Karpas-422 (cell line): ENCODE measurements around the gene ZDBF2. TPM values are rescaled to one million over a fixed set of nuclear protein-coding genes. Genes with fewer than 3 reads are reported as not detected.
"Not testable (repeated sequence)": the region's sequence is repeated elsewhere in the genome, so short reads cannot be mapped to it uniquely, and the experiment has no call there.

Experiments used
- DNase-seq: peaks from one replicate; pipeline ENCODE4 v3.0.0-alpha.2; 2015
- H2AFZ ChIP-seq: fragments of 200-600 bp; sonication (generic); 2 replicates; pipeline ENCODE4 v1.6.1; 2014; ENCODE audit warnings: antibody characterized with exemption, low read length, mixed read lengths
- H3K27ac ChIP-seq: fragments of 200-600 bp; sonication (generic); 2 replicates; pipeline ENCODE4 v1.5.1; 2014; ENCODE audit warnings: mild to moderate bottlenecking, low read length, moderate library complexity
- H3K27me3 ChIP-seq: fragments of 200-600 bp; sonication (generic); 2 replicates; pipeline ENCODE4 v1.6.1; 2014; ENCODE audit warnings: low read length, mixed read lengths
- H3K36me3 ChIP-seq: fragments of 200-600 bp; sonication (generic); 2 replicates; pipeline ENCODE4 v1.6.1; 2014; ENCODE audit warnings: low read length, mixed read lengths; ENCODE audit not compliant: insufficient read depth
- H3K4me1 ChIP-seq: fragments of 200-600 bp; sonication (generic); 2 replicates; pipeline ENCODE4 v1.6.1; 2014; ENCODE audit warnings: mild to moderate bottlenecking, low read length, mixed read lengths
- H3K4me2 ChIP-seq: fragments of 200-600 bp; sonication (generic); 2 replicates; pipeline ENCODE4 v1.6.1; 2014; ENCODE audit warnings: low read length, low read depth, mild to moderate bottlenecking; ENCODE audit not compliant: poor library complexity, severe bottlenecking
- H3K4me3 ChIP-seq: fragments of 200-600 bp; sonication (generic); 2 replicates; pipeline ENCODE4 v1.5.1; 2014; ENCODE audit warnings: mild to moderate bottlenecking, antibody characterized with exemption, low read length, mixed read lengths
- H3K79me2 ChIP-seq: fragments of 200-600 bp; sonication (generic); 2 replicates; pipeline ENCODE4 v1.6.1; 2014; ENCODE audit warnings: mild to moderate bottlenecking, low read length, mixed read lengths
- H3K9ac ChIP-seq: fragments of 200-600 bp; sonication (generic); 2 replicates; pipeline ENCODE4 v1.6.0; 2014; ENCODE audit warnings: low read length
- H3K9me2 ChIP-seq: fragments of 200-600 bp; sonication (generic), shearing (Covaris generic); replicated peaks from 2 replicates; pipeline ENCODE4 v1.6.0; 2014; ENCODE audit warnings: mild to moderate bottlenecking, low read length, moderate library complexity; ENCODE audit not compliant: insufficient read depth
- H3K9me3 ChIP-seq: fragments of 300-700, 200-600 bp; sonication (generic); 2 replicates; pipeline ENCODE4 v1.6.1; 2014; ENCODE audit warnings: low read length, mixed read lengths
- H4K20me1 ChIP-seq: fragments of 200-600 bp; sonication (generic); 2 replicates; pipeline ENCODE4 v1.6.1; 2014; ENCODE audit warnings: mild to moderate bottlenecking, antibody characterized with exemption, low read length, low read depth; ENCODE audit not compliant: insufficient read depth
- total RNA-seq: library from RNA; depleted of rRNA; stranded (reverse); fragments of >200 nt; shearing (Covaris generic); gene quantifications from 2 replicates; pipeline ENCODE4 v1.2.3, GENCODE V29; 2014; ENCODE audit warnings: low replicate concordance

ZDBF2 gene
- total RNA-seq, 1 experiment from 2014 or later = 2.5 TPM

GRCh38 chr2:206287197-206287596 lies 12.7 kb downstream of the ZDBF2 start:
- Histone ChIP-seq H3K4me1 (no peaks in the 10 kb centered on the region), H3K36me3 (no peaks in the 10 kb centered on the region), H2AFZ (no peak overlapping the region), H3K79me2 (no peaks in the 10 kb centered on the region), H3K4me3 (no peak overlapping the region), H4K20me1 (no peaks in the 10 kb centered on the region), H3K9me3 (no peaks in the 10 kb centered on the region), H3K9ac (no peak overlapping the region), H3K27ac (no peak overlapping the region), H3K4me2 (no peak overlapping the region), H3K9me2 (no peaks in the 10 kb centered on the region), H3K27me3 (no peaks in the 10 kb centered on the region)
- no peak for DNase-seq

DNA sequence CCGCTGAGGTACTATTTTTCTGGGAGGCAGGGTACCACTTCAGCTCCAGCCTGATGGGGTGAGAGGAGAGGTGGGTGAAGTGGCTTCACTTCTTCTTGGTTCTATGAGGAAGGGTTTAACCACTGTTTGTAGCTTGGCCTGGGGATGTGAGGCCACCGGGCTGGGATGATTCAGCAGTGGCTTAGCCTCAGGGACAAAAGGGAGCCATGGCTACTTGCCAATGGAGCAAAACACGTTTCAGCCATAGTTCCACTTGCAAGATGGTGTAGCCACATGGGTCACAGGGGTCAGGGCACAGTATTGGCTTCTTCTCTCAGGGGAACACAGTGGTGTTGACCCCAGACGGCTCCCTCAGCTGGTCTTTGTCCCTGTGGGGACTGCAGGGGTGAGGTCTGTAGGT lies 14.9 kb downstream of the ZDBF2 start:
- no peak overlapping the region for H2AFZ ChIP-seq
- H3K9ac ChIP-seq = no peak overlapping the region
- H3K4me1 ChIP-seq = no peaks in the 10 kb centered on the region
- H3K27ac ChIP-seq = no peak overlapping the region
- no peaks in the 10 kb centered on the region for H3K36me3 ChIP-seq
- H3K27me3 ChIP-seq = no peaks in the 10 kb centered on the region
- H3K9me3 ChIP-seq = no peaks in the 10 kb centered on the region
- H4K20me1 ChIP-seq = no peaks in the 10 kb centered on the region
- DNase-seq = no peak
- no peaks in the 10 kb centered on the region for H3K79me2 ChIP-seq
- no peak overlapping the region for H3K4me3 ChIP-seq
- no peaks in the 10 kb centered on the region for H3K9me2 ChIP-seq
- no peak overlapping the region for H3K4me2 ChIP-seq

DNA sequence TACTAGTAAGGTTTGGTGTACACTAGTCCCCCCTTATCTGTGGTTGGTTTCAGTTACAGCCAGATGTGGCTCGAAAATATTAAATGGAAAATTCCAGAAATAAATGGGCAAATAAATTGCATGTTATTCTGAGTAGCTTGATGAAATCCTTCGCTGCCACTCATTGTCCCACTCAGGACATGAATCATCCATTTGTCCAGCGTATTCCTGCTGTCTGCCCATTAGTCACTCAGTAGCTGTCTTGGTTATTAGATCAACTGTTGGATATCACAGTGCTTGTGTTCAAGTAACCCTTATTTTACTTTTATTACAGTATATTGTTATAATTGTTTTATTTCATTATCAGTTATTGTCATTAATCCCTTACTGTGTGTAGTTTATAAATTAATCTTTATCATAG lies 21.7 kb downstream of the ZDBF2 start:
- no peak for DNase-seq
- H3K4me2 ChIP-seq = no peak overlapping the region
- H3K9me2 ChIP-seq = no peaks in the 10 kb centered on the region

DNA sequence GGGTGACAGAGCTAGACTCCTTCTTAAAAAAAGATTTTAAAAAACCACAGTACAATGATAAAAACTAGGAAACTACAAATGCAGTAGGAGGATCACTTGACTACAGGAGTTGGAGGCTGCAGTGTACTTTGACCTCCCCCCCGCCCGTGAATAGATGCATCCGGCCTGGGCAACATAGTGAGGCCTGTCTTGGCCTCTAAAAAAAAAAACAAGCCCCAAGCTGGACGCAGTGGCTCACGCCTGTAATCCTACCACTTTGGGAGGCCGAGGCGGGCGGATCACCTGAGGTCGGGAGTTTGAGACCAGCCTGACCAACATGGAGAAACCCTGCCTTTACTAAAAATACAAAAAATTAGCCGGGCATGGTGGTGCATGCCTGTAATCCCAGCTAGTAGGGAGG lies 25.1 kb downstream of the ZDBF2 start:
- not testable (repeated sequence) for H3K9me2 ChIP-seq, H3K4me1 ChIP-seq, H3K27me3 ChIP-seq, H3K36me3 ChIP-seq, H2AFZ ChIP-seq, H3K4me3 ChIP-seq, H3K4me2 ChIP-seq, H3K9me3 ChIP-seq, DNase-seq, H4K20me1 ChIP-seq, H3K9ac ChIP-seq, H3K79me2 ChIP-seq, H3K27ac ChIP-seq

More for the DNA sequence above, 21.7 kb downstream of the ZDBF2 start:
- H3K79me2 ChIP-seq = no peaks in the 10 kb centered on the region
- H3K4me1 ChIP-seq = no peaks in the 10 kb centered on the region
- no peaks in the 10 kb centered on the region for H4K20me1 ChIP-seq
- no peak overlapping the region for H3K27ac ChIP-seq
- no peaks in the 10 kb centered on the region for H3K27me3 ChIP-seq
- no peaks in the 10 kb centered on the region for H3K9me3 ChIP-seq
- no peak overlapping the region for H3K4me3 ChIP-seq
- H2AFZ ChIP-seq = no peak overlapping the region
- no peak overlapping the region for H3K9ac ChIP-seq
- H3K36me3 ChIP-seq = no peaks in the 10 kb centered on the region

- H3K27me3 ChIP-seq = no peaks in the 10 kb centered on the region
- no peaks in the 10 kb centered on the region for H3K36me3 ChIP-seq
- no peak overlapping the region for H3K9ac ChIP-seq
- no peak overlapping the region for H3K4me2 ChIP-seq
- no peak overlapping the region for H3K27ac ChIP-seq
- no peaks in the 10 kb centered on the region for H3K9me3 ChIP-seq
- DNase-seq = no peak
- no peak overlapping the region for H3K4me3 ChIP-seq
- H3K9me2 ChIP-seq = no peaks in the 10 kb centered on the region
- H4K20me1 ChIP-seq = no peaks in the 10 kb centered on the region
- H3K4me1 ChIP-seq = no peaks in the 10 kb centered on the region
- H3K79me2 ChIP-seq = no peaks in the 10 kb centered on the region
- no peak overlapping the region for H2AFZ ChIP-seq
These were observed 31.2 kb downstream of the ZDBF2 start for GRCh38 chr2:206305523-206306245.

- no peaks in the 10 kb centered on the region for H3K79me2 ChIP-seq
- no peak overlapping the region for H3K4me3 ChIP-seq
- no peaks in the 10 kb centered on the region for H3K9me3 ChIP-seq
- no peak overlapping the region for H3K27ac ChIP-seq
- H3K9ac ChIP-seq = no peak overlapping the region
- no peaks in the 10 kb centered on the region for H3K36me3 ChIP-seq
- H3K4me2 ChIP-seq = no peak overlapping the region
- no peaks in the 10 kb centered on the region for H3K27me3 ChIP-seq
- H4K20me1 ChIP-seq = no peaks in the 10 kb centered on the region
- H3K4me1 ChIP-seq = no peaks in the 10 kb centered on the region
- no peak for DNase-seq
- H2AFZ ChIP-seq = no peak overlapping the region
- H3K9me2 ChIP-seq = no peaks in the 10 kb centered on the region
These were observed 36.6 kb downstream of the ZDBF2 start for GRCh38 chr2:206311026-206311425.

DNA sequence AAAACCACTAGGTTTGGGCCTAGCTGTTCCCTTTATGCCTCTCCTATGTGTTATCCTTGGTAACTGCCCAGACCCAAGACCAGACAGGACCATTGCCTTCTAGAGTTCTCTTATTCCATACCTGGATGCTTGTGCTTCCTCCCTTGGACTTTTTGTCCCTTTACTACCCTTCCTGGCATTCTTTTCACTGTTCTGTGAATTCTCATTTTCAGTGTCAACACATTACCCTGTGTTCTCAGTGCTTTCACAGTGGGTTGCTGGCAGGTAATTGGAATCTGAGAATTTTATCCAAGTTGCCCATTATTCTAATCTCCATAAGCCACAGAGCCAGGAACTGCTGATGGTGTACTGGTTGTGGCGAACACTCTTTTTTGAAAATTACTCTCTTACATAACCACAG lies 41.7 kb downstream of the ZDBF2 start:
- no peak for DNase-seq
- Histone ChIP-seq H4K20me1 (no peaks in the 10 kb centered on the region), H3K4me2 (no peak overlapping the region), H3K4me3 (no peak overlapping the region), H3K27me3 (no peaks in the 10 kb centered on the region), H3K4me1 (no peaks in the 10 kb centered on the region), H3K9me2 (no peaks in the 10 kb centered on the region), H3K9me3 (no peaks in the 10 kb centered on the region), H3K36me3 (no peaks in the 10 kb centered on the region), H2AFZ (no peak overlapping the region), H3K79me2 (no peaks in the 10 kb centered on the region), H3K27ac (no peak overlapping the region), H3K9ac (no peak overlapping the region)

DNA sequence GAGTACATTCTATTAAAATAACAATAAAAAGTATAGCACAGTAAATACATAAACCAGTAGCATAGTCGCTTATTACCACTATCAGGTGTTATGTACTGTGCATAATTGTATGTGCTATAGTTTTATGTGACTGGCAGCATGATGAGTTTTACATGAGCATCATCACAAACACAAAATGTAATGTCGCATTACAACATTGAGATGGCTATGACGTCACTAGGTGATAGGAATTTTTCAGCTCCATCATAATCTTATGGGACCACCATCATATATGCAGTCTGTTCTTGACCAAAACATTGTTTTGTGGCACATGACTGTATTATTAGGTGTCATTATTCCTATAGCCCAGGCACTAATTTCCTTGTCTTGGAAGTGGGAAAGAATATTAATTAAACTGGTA lies 48.6 kb downstream of the ZDBF2 start:
- Histone ChIP-seq H3K4me1 (no peaks in the 10 kb centered on the region), H3K79me2 (no peaks in the 10 kb centered on the region), H4K20me1 (no peaks in the 10 kb centered on the region; the same call in 1 of the 2 replicates), H3K36me3 (no peaks in the 10 kb centered on the region), H3K9me3 (no peaks in the 10 kb centered on the region), H3K4me2 (no peak overlapping the region), H3K9ac (no peak overlapping the region), H2AFZ (no peak overlapping the region), H3K9me2 (no peaks in the 10 kb centered on the region), H3K4me3 (no peak overlapping the region), H3K27me3 (no peaks in the 10 kb centered on the region), H3K27ac (no peak overlapping the region)
- DNase-seq = no peak
